Prostate gland (tissue), 2 donors: Measurements from ENCODE around the gene CELF1. TPM values are rescaled to one million over a fixed set of nuclear protein-coding genes. Genes with fewer than 3 reads are reported as not detected.

ENCODE experiments used
- DNase-seq: peaks from one replicate; pipeline ENCODE4 v3.0.0-alpha.2; 2019; ENCODE audit warnings: low spot score
- H3K27ac ChIP-seq, 2 donors: fragments of 200-600 bp; sonication (generic); 2 replicates each; pipeline ENCODE4 v1.5.1; 2017 to 2019
- H3K27me3 ChIP-seq: fragments of 200-600 bp; sonication (generic); replicated peaks from 2 replicates; pipeline ENCODE4 v1.5.1; 2019; ENCODE audit not compliant: insufficient read depth
- H3K36me3 ChIP-seq, 2 donors: fragments of 200-600 bp; sonication (generic); 1 replicate in 1 of 2; 2 replicates in 1 of 2; pipeline versions ENCODE4 v1.5.1 to v1.8.1; 2017 to 2019
- H3K4me1 ChIP-seq: fragments of 200-600 bp; sonication (generic); replicated peaks from 2 replicates; pipeline ENCODE4 v1.5.1; 2019
- H3K4me3 ChIP-seq, 2 donors: fragments of 200-600 bp; sonication (generic); 2 replicates each; pipeline ENCODE4 v1.5.1; 2017 to 2019
- H3K9me3 ChIP-seq: fragments of 200-600 bp; sonication (generic); 2 replicates; pipeline ENCODE4 v1.5.1; 2017
- CTCF ChIP-seq, 4 experiments: fragments of 200-600 bp in 2 of 4; fragments of 450-650 bp in 2 of 4; sonication (generic) in 2 of 4; IDR thresholded peaks; 1 replicate in 3 of 4; 2 replicates in 1 of 4; pipeline ENCODE4 v1.5.1; 2016 to 2019; ENCODE audit warnings: antibody characterized with exemption in 4 of 4, mild to moderate bottlenecking in 2 of 4, moderate library complexity in 2 of 4
- POLR2A ChIP-seq: fragments of 450-650 bp; IDR thresholded peaks from one replicate; pipeline ENCODE4 v1.6.1; 2016; ENCODE audit warnings: antibody characterized with exemption, mild to moderate bottlenecking
- POLR2AphosphoS5 ChIP-seq: sonication (generic); formaldehyde crosslinking; IDR thresholded peaks from one replicate; pipeline ENCODE4 v1.6.1; 2017; ENCODE audit warnings: antibody characterized with exemption
- WGBS: methylation state at CpG from one replicate; pipeline ENCODE4 v1.1.5; 2018; 5-methylcytosine and 5-hydroxymethylcytosine counted together
- intact Hi-C: fragments of 100-400 bp; cut with DNase I; formaldehyde crosslinking; loops from one replicate; pipeline ENCODE4 v1.14.2; 2022
- total RNA-seq, 2 donors: library from RNA; depleted of rRNA; stranded (reverse); fragments of >200 nt; gene quantifications; one replicate each; pipeline ENCODE4 v1.1.0, GENCODE V29; 2016

CELF1 gene
- total RNA-seq, 2 donors from 2014 or later: 68.9 to 134 TPM

- H3K36me3 ChIP-seq: no peaks in the 10 kb centered on the region
- 60% methylated on average over 10 of the region's 10 CpGs for WGBS
- no peaks in the 10 kb centered on the region for H3K4me1 ChIP-seq
- no peak overlapping the region for H3K4me3 ChIP-seq
- intact Hi-C loops: no loop called here
- no peaks in the 10 kb centered on the region for H3K27me3 ChIP-seq
- no peak for DNase-seq
- H3K27ac ChIP-seq: no peak overlapping the region
- no peak for TF ChIP-seq POLR2A
- TF ChIP-seq CTCF (IDR thresholded peaks at IDR 0.05): no peak
- no peak for TF ChIP-seq POLR2AphosphoS5
- H3K9me3 ChIP-seq: no peaks in the 10 kb centered on the region
These were observed 14.0 kb downstream of the CELF1 start for GRCh38 chr11:47538741-47539565.

- Histone ChIP-seq H3K4me3 (no peak overlapping the region), H3K4me1 (no peaks in the 10 kb centered on the region), H3K9me3 (no peaks in the 10 kb centered on the region), H3K27me3 (no peaks in the 10 kb centered on the region), H3K27ac (no peak overlapping the region), H3K36me3 (no peaks in the 10 kb centered on the region)
- WGBS: 8% methylated on average over 3 of the region's 3 CpGs
- no peak for TF ChIP-seq POLR2A
- TF ChIP-seq CTCF (IDR thresholded peaks at IDR 0.05): no peak
- TF ChIP-seq POLR2AphosphoS5: no peak
- intact Hi-C loops: no loop called here
- no peak for DNase-seq
These were observed 16.0 kb downstream of the CELF1 start for GRCh38 chr11:47536915-47537314.

GRCh38 chr11:47534704-47535251 is 18.2 kb downstream of the CELF1 start:
- intact Hi-C loops: no loop called here
- H3K27ac ChIP-seq: no peak overlapping the region
- 85% methylated on average over 4 of the region's 4 CpGs for WGBS

GRCh38 chr11:47533690-47534151 is 19.2 kb downstream of the CELF1 start:
- no peak for TF ChIP-seq CTCF (IDR thresholded peaks at IDR 0.05)
- TF ChIP-seq POLR2AphosphoS5: no peak
- no peak for TF ChIP-seq POLR2A
- Histone ChIP-seq H3K36me3 (no peaks in the 10 kb centered on the region), H3K4me3 (no peak overlapping the region), H3K9me3 (no peaks in the 10 kb centered on the region), H3K4me1 (no peaks in the 10 kb centered on the region), H3K27me3 (no peaks in the 10 kb centered on the region), H3K27ac (no peak overlapping the region)
- no peak for DNase-seq
- 90% methylated on average over 2 of the region's 2 CpGs for WGBS
- intact Hi-C loops: no loop called here

More at GRCh38 chr11:47534704-47535251, 18.2 kb downstream of the CELF1 start:
- no peak for DNase-seq
- TF ChIP-seq CTCF (IDR thresholded peaks at IDR 0.05) (no peak), POLR2AphosphoS5 (no peak), POLR2A (no peak)
- Histone ChIP-seq H3K27me3 (no peaks in the 10 kb centered on the region), H3K4me3 (no peak overlapping the region), H3K4me1 (no peaks in the 10 kb centered on the region), H3K36me3 (no peaks in the 10 kb centered on the region), H3K9me3 (no peaks in the 10 kb centered on the region)
